ENCODE results near the gene SIPA1L3.

SIPA1L3 gene

DNA sequence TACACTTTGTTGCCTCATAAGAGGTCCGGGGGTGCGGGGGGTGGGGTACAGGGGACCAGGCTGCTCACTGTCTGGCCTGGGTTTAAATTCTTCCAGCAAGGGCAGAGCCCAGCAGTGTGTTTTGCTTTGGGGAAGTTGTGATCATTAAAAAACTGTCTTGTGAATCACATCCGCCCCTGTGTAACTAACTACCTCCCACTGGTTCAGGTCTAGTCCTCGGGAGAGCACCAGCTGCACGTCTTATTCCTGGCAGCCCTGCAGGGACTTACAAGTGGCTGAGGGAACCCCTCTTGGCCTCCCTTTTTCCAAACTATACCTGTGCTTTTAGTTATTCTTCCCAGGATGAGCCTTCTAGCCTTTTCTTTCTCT lies 127.5 kb downstream of the SIPA1L3 start:
- TF ChIP-seq, protein P1, sequence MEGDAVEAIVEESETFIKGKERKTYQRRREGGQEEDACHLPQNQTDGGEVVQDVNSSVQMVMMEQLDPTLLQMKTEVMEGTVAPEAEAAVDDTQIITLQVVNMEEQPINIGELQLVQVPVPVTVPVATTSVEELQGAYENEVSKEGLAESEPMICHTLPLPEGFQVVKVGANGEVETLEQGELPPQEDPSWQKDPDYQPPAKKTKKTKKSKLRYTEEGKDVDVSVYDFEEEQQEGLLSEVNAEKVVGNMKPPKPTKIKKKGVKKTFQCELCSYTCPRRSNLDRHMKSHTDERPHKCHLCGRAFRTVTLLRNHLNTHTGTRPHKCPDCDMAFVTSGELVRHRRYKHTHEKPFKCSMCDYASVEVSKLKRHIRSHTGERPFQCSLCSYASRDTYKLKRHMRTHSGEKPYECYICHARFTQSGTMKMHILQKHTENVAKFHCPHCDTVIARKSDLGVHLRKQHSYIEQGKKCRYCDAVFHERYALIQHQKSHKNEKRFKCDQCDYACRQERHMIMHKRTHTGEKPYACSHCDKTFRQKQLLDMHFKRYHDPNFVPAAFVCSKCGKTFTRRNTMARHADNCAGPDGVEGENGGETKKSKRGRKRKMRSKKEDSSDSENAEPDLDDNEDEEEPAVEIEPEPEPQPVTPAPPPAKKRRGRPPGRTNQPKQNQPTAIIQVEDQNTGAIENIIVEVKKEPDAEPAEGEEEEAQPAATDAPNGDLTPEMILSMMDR (conservative IDR thresholded peaks at IDR 0.05; ENCODE audit: control insufficient read depth, insufficient read depth, low read depth, low read length): no peak
- DNase-seq (ENCODE audit: low read depth): peak; percentile 57
- no peak overlapping the region for H3K4me3 ChIP-seq (ENCODE audit: control insufficient read depth, low read depth, low read length)

DNA sequence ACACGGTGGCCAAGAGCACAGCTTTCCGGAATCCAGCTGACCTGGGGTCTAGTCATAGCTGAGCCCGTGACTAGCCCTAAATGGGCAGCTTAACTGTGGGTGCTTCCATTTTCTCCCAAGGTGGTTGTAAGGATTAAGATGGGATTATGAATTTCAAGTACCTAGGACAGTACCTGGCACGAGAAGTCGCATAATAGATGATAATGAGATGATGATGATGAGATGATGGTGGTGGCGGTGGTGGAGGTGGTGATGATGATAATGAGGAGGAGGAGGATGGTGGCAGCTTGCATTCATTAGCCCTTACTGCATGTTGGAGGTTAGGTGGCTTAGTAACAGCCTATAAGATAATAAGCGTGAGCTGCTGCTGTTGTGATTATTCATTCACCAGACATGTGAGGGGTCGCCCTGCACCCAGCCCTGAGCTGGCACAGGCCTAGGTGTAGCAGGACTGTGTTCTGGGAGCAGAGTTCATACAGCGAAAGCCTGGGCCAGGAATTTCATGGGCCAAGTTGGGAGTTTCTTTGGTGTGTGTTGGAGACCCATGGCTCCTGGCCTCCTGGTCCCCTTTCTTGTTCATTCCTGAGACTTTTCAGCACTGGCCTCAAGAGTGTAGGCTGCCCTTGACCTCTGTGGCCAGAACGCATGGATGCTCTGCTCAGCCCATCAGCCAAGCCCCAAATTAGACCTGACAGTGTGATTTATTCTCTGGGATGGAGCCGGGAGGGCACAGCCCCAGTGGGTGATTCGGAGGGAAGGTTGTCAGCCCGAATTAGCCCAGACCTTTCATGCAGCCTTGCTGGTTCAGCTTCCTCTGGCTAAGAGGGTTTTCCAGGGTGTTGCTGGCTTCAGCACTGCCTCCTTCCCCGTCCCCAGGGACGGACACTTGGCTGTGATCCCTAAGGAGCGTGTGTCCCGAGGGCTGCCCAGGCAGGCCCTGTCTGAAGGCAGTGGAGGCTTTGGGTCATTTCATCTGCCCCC lies 128.8 kb downstream of the SIPA1L3 start:
- DNase-seq (ENCODE audit: low read depth): peak; percentile 54
- no peak overlapping the region for H3K4me3 ChIP-seq (ENCODE audit: control insufficient read depth, low read depth, low read length)
- TF ChIP-seq, protein P1 (conservative IDR thresholded peaks at IDR 0.05; ENCODE audit: control insufficient read depth, insufficient read depth, low read depth, low read length): no peak

DNA sequence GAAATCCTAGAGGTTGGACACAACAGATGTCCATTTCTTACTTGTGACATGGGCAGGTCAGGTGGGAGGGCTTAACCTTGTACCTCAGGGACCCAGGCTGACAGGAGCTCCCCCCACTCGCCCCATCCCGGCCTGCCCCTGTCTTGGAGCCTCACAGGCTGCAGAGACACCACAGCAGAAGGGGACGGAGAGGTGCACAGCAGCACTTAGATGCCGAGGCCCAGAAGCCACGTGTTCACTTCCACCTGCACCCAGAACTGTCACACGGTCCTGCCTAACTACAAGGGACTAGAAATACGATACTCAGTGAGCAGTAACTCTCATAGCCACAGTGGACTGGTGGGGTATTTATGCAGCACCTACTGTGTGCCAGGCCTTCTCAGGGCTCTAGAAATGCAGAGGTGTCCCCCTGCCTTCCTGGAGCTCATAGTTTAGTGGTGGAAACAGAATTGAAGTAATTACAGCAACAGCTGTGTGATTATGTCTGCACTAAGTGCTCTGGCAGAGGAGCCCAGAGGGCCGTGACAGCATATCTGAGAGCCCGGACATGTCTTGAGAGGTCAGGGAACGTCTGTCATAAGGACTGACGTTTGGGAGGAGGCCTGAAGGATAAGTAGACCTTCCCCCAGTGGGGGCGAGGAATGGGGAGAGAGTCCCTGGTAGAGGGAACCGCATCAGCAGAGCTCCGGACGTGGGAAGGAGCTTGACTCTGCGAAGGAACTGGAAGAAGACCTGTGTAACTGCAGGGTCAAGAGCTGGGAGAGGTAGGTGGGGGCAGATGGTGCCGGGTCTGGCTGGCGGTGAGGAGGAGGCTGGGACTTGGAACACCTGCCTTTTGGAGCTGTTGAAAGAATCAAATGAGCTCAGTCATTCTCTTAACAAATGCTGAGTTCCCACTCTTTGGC lies 130.0 kb downstream of the SIPA1L3 start:
- no peak for DNase-seq (ENCODE audit: low read depth)
- no peak overlapping the region for H3K4me3 ChIP-seq (ENCODE audit: control insufficient read depth, low read depth, low read length)
- TF ChIP-seq, protein P1 (conservative IDR thresholded peaks at IDR 0.05; ENCODE audit: control insufficient read depth, insufficient read depth, low read depth, low read length): no peak

DNA sequence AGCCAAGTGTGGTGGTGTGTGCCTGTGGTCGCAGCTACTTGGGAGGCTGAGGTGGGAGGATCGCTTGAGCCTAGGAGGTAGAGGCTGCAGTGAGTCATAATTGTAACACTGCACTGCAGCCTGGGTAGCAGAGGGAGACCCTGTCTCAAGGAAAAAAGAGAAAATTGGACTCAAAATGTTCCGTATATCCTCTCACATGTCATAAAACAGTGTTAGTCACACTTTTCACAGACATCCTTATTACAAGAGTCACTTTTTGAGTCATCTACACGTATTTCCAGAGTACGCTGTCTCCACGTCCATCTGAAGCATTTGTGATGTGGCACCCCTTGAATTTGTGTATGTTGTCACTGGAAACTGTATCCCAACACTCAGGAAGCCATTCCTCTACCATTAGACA lies 133.0 kb downstream of the SIPA1L3 start:
- H3K4me3 ChIP-seq (ENCODE audit: control insufficient read depth, low read depth, low read length): no peak overlapping the region
- TF ChIP-seq, protein P1 (conservative IDR thresholded peaks at IDR 0.05; ENCODE audit: control insufficient read depth, insufficient read depth, low read depth, low read length): no peak
- peak; percentile 97 for DNase-seq (ENCODE audit: low read depth)

DNA sequence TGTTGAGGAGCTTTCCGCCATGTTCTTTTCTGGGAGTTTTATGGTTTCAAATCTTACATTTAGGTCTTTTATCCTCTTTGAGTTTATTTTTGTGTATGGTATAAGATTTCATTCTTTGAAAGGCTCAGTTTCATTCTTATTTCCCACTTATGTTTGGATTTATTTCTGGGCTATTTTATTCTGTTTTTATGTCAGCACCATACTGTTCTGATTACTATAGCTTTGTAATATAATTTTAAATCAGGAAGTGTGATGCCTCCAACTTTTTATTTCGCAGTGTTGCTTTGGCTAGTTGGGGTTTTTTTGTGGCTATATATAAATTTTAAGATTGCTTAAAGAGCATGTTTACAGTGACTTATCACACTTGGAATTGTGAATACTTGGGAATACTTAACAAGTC lies 135.1 kb downstream of the SIPA1L3 start:
- no peak overlapping the region for H3K4me3 ChIP-seq (ENCODE audit: control insufficient read depth, low read depth, low read length)
- TF ChIP-seq, protein P1 (conservative IDR thresholded peaks at IDR 0.05; ENCODE audit: control insufficient read depth, insufficient read depth, low read depth, low read length): no peak
- no peak for DNase-seq (ENCODE audit: low read depth)

DNA sequence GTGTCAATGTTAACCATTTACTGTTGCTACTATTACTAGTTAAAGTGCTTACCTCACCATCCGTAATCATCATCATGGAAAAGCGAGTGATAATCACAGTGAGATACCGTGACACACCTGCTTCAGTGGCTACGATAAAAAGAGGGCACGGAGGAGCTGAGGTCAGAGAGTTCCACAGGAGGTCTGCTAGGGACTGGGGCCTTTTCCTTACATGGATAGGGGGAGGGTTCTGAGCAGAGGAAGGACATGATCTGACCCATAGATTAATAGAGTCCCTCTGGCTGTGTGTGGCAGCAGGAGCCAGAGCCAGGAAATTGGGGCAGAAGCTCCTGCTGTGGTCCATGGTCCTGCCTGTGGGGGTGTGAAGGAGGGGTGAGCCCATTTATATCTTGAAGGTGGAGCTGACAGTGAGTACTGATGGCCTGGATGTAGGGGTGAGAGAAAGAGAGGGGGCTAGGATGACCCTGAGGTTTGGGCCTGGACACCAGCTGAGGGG lies 136.7 kb downstream of the SIPA1L3 start:
- DNase-seq (ENCODE audit: low read depth): no peak
- no peak overlapping the region for H3K4me3 ChIP-seq (ENCODE audit: control insufficient read depth, low read depth, low read length)
- TF ChIP-seq, protein P1 (conservative IDR thresholded peaks at IDR 0.05; ENCODE audit: control insufficient read depth, insufficient read depth, low read depth, low read length): no peak

Data from fibroblast of mammary gland (primary cell).